Prostate gland (tissue), 2 donors: ENCODE results near the gene MT1B.

ENCODE experiments used
- CTCF ChIP-seq, 4 experiments: fragments of 200-600 bp in 2 of 4; fragments of 450-650 bp in 2 of 4; sonication (generic) in 2 of 4; IDR thresholded peaks; 1 replicate in 3 of 4; 2 replicates in 1 of 4; pipeline ENCODE4 v1.5.1; 2016 to 2019; ENCODE audit warnings: antibody characterized with exemption in 4 of 4, mild to moderate bottlenecking in 2 of 4, moderate library complexity in 2 of 4
- POLR2A ChIP-seq: fragments of 450-650 bp; IDR thresholded peaks from one replicate; pipeline ENCODE4 v1.6.1; 2016; ENCODE audit warnings: antibody characterized with exemption, mild to moderate bottlenecking
- POLR2AphosphoS5 ChIP-seq: sonication (generic); formaldehyde crosslinking; IDR thresholded peaks from one replicate; pipeline ENCODE4 v1.6.1; 2017; ENCODE audit warnings: antibody characterized with exemption

- TF ChIP-seq POLR2A: no peak
- TF ChIP-seq CTCF (IDR thresholded peaks at IDR 0.05): no peak
- TF ChIP-seq POLR2AphosphoS5: no peak
Measured at GRCh38 chr16:56607675-56608042, 44.0 kb upstream of the MT1B start.
